GM12873 (cell line): ENCODE results near the gene FTO.

Source experiments
- CTCF ChIP-seq: IDR thresholded peaks from 2 replicates; pipeline ENCODE4 v1.5.1; 2012; ENCODE audit warnings: low read depth, mild to moderate bottlenecking, moderate library complexity, low read length, control low read depth; ENCODE audit not compliant: insufficient read depth; ENCODE audit errors: missing control alignments

FTO gene

GRCh38 chr16:54096607-54097006 lies 392.7 kb downstream of the FTO start:
- no peak for TF ChIP-seq CTCF

DNA sequence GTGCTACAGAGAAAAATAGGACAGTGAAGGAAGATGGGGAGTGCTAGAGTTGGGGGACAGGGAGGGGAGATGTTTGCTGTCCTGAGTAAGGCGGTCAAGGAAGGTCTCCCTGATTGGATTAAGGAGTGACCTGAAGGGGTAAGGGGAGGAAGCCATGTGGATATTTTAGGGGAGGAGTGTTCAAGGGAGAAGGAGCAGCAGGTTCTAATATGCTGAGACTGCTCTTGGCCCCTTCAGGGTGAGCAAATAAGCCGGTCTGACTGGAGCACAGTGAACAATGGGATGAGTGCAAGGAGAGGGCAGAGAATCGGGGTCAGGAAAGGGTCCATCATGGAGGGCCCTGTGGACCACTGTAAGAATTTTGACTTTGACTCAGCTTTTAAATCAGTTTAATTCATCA lies 393.8 kb downstream of the FTO start:
- no peak for TF ChIP-seq CTCF

DNA sequence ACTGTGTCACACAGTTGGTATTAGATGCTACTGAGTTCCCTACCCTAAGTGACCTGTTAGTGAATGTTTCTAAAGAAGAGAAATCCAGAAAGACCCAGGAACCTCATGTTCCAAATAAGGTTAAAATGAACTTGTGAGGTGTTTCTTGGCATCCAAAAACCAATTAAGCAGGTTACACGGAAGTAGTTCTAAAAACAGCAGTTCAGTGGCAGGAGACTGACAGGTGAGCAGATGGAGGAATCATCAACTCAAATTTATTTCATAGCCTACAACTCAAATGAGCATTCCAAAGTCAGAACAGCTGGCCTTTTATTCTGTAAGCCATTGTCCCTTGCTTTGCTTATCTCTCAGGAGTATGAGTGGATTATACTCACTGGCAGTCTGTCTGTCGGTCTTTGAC lies 394.3 kb downstream of the FTO start:
- TF ChIP-seq CTCF: no peak

GRCh38 chr16:54099627-54100026 lies 395.7 kb downstream of the FTO start:
- no peak for TF ChIP-seq CTCF

- TF ChIP-seq CTCF: no peak
Observed at GRCh38 chr16:54102888-54103866, 399.2 kb downstream of the FTO start.

- TF ChIP-seq CTCF: no peak
Observed at GRCh38 chr16:54106057-54106456, 402.1 kb downstream of the FTO start.

DNA sequence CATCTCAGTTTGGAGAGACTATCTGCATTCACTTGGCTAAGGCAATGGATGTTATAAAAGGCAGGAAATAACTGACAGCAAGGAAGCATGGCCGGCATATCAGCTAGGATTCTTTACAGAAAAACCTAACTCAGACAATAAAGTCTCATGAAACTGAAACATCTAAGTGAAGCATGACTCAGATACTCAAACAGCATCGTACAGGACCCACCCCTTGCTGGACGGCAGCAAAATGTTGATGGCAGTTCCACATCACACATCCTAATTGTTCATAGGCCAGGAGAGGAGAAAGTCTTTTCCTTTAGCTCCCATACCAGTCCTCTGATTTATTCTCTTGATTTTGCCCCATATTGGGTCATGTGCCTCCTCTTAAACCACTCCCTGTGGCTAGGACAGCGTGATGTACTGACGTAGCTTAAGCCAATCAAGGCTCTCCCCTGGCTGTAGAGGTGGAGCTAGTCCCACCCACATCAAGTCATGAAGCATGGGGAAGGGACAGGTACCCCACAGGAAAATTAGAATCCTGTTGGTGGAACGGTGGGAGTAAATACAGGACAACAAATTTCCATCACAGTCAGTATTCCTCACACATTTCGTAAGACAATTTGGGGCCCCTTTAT lies 403.7 kb downstream of the FTO start:
- no peak for TF ChIP-seq CTCF
